Nephron (organoid): ENCODE measurements around the gene FAM72B.
"Not testable (repeated sequence)": the region's sequence is repeated elsewhere in the genome, so short reads cannot be mapped to it uniquely, and the experiment has no call there.

Experiments used
- H3K27ac Mint-ChIP-seq, 3 experiments: 2 replicates each; pipeline ENCODE4 v1.8.0; 2020; ENCODE audit warnings: mixed read lengths in 3 of 3, mild to moderate bottlenecking in 2 of 3, moderate library complexity in 1 of 3
- H3K27me3 Mint-ChIP-seq: 2 replicates; pipeline ENCODE4 v1.8.0; 2021; ENCODE audit warnings: low read depth, mild to moderate bottlenecking, moderate library complexity, mixed read lengths
- H3K36me3 Mint-ChIP-seq: 2 replicates; pipeline ENCODE4 v1.8.0; 2020; ENCODE audit warnings: low read depth, mixed read lengths
- H3K4me1 Mint-ChIP-seq: 2 replicates; pipeline ENCODE4 v1.8.0; 2020; ENCODE audit warnings: mixed read lengths
- H3K4me3 Mint-ChIP-seq, 3 experiments: 2 replicates each; pipeline ENCODE4 v1.8.0; 2020; ENCODE audit warnings: mild to moderate bottlenecking in 3 of 3, mixed read lengths in 3 of 3, moderate library complexity in 2 of 3
- H3K9me3 Mint-ChIP-seq: 2 replicates; pipeline ENCODE4 v1.8.0; 2020; ENCODE audit warnings: mixed read lengths

The FAM72B gene

DNA sequence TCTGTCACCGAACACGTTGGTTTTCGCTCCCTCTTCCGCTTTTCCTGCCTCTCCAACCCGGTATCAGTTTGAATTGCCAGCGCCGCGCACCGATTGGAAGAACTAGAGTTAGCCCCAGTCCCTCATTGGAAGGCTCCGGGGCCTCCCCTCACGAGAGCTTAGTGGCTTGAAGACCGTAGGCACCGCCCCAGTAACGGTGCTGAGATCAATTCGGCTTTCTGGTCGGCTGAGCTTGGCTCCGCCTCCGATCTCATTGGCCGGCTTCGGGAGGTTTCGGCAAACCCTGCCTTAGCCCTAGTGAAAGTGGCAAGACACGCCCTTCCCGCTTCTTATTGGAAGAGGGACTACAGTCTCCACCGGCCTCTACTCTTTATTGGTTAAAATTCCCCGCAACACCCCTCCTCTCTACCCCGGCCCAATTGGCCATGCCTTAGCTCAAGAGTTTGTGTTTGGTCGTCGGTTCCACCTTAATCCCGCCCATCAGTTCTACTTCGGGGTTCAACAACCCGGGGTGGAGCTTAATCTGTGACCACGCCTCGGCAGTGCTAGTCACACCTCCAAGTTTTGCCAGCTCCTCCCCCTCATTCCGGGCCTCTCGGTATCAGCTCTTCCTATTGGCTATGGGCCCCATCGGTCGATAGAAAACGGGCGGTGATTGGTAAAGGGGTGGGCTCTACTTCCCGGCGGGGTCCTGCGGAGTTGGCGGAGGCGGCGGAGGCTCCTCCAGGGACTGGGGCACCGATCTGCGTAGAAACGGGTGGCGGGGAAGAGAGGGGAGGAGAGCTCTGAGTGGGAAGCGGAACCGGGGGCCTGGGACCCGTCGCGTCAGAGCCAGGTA is at the start of gene FAM72B, which contains the start of gene SRGAP2C:
Gene FAM72B, minus strand, starts transcription at position 51 of the 838 bp plus-strand sequence. CDS start 851 bp downstream, outside the sequence.
Gene SRGAP2C, plus strand, starts transcription at position 686 of the 838 bp plus-strand sequence. CDS start 2,472 bp downstream, outside the sequence.
- H3K36me3 Mint-ChIP-seq, H3K9me3 Mint-ChIP-seq, H3K4me1 Mint-ChIP-seq, H3K27me3 Mint-ChIP-seq: not testable (repeated sequence)
- Mint-ChIP-seq H3K4me3 (peak within 1 kb of the TSS; percentile 87 to 95 (median 88)), H3K27ac (peak within 1 kb of the TSS; percentile 57 to 89 (median 75))

DNA sequence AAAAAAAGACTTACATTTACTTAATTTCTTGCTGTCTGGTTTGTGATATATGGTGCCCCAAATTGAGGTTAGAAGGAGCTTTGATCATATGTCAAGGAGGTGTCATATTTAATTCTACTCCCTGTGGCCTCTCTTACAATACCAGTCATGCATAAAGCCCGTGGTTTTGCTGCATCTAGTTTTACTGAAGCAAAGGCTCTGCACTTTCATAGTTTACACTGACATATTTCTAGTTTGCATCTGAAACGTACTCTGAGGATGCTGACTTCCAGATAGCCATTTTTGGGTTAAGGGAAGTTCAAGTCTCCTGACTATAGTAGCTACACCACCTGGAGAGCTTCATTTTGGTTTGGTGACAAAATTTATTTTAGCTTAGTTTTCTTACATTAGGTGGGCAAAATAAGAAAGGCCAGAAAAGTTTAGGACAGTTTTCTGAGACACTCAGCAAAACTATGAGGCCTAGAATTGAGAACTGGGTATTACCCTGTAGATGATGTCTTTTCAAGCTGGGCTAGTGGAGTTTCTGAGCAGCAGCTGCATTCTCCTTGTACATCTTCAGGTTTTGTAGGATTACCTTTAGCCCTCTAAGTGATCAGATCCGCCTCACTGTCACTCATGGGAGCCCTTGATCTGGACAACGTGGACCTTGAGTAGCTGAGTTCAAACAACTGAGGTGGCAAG is 48.4 kb upstream of the FAM72B start:
- not testable (repeated sequence) for H3K27me3 Mint-ChIP-seq, H3K36me3 Mint-ChIP-seq, H3K27ac Mint-ChIP-seq, H3K4me1 Mint-ChIP-seq, H3K9me3 Mint-ChIP-seq, H3K4me3 Mint-ChIP-seq

GRCh38 chr1:121230636-121231035 is 46.5 kb upstream of the FAM72B start:
- not testable (repeated sequence) for H3K27me3 Mint-ChIP-seq, H3K27ac Mint-ChIP-seq, H3K36me3 Mint-ChIP-seq, H3K4me1 Mint-ChIP-seq, H3K9me3 Mint-ChIP-seq, H3K4me3 Mint-ChIP-seq

- H3K4me3 Mint-ChIP-seq, H3K27me3 Mint-ChIP-seq, H3K4me1 Mint-ChIP-seq, H3K27ac Mint-ChIP-seq, H3K36me3 Mint-ChIP-seq, H3K9me3 Mint-ChIP-seq: not testable (repeated sequence)
These were observed 43.6 kb upstream of the FAM72B start for GRCh38 chr1:121227544-121228330.

DNA sequence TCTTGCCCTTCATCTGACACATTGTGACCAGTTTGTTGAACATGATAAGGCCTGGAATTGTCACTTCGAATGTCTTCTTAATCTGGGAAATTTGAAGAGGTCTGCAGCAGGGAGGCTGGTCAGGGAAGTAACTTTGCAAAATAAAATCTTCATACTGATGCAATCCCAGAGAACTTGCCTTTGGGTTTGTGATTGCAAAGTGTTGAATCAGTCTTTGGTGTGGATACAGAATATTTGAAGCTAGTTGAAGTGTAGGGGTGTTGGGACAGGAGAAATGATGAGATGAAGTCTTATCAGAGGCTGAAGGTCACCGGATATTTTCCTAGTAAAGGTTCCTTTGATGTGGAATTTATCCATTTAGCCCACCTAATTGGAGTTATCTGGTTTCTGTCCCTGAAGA is 42.8 kb upstream of the FAM72B start:
- not testable (repeated sequence) for H3K4me1 Mint-ChIP-seq, H3K4me3 Mint-ChIP-seq, H3K27me3 Mint-ChIP-seq, H3K27ac Mint-ChIP-seq, H3K36me3 Mint-ChIP-seq, H3K9me3 Mint-ChIP-seq

DNA sequence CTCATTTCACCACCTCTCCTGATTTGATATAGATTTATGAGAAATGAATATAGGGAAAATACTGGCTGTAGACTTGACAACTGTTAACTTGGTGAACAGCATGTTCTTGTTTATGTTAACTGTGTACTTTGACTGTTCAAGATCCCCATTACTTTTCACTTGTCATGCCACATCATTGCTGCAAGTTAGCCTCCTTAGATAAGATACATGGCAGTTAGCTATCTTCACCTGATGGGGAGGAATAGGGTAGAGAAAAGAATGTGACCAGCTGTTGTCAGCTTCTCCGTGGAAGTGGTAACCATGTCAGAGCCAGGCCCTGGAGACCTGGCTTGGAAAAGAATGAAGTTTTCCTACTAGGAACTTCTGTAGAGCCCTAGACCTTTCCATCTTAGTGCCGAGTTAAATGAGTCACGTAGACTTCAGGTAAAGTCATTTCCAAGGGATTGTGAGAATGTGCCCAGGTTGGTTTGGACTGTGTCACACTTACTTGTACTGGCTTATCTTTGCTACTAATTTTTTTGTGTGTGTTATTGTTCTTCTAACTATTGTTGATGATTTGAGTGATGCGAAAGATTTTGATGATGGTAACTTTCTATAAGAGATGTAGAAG is 42.3 kb upstream of the FAM72B start:
- H3K27ac Mint-ChIP-seq, H3K36me3 Mint-ChIP-seq, H3K27me3 Mint-ChIP-seq, H3K9me3 Mint-ChIP-seq, H3K4me1 Mint-ChIP-seq, H3K4me3 Mint-ChIP-seq: not testable (repeated sequence)

DNA sequence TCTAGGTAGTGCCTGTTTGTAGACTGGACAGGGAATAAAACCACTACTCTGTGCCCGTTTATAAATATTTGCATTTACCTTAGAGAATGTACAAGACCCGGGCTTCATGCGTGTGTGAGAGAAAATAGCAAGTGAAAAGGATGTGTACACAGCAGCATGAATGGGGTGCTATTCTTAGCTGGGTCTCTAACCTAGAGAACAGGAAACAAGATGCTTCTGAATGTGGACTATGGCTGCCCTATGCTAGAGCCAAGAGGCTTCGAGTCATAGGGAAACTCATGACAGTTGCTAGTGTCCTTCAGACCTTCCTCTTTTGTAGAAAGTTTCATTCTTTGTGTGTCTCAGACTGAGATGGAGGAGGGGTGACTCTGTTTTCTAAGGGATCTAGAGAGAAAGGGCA is 40.6 kb upstream of the FAM72B start:
- H3K4me3 Mint-ChIP-seq, H3K36me3 Mint-ChIP-seq, H3K27me3 Mint-ChIP-seq, H3K4me1 Mint-ChIP-seq, H3K27ac Mint-ChIP-seq, H3K9me3 Mint-ChIP-seq: not testable (repeated sequence)

DNA sequence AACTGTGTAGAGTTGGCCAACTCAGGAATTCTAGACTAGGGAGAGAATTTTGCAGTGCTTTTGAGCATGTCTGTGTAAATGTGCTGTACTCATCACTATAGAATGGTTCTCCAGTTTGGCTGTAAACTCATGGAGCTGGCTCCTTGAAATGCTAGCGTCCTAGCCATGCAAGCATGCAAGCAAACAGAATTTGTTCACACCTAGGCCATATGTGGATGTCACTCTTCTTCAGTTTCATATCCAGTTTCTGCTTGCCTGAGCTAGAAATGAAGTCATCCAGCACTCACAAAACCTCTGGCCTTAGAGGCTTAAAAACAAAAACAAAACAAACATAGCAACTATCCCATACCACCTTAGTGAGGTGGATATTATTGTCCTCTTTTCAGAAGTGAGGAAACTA is 37.6 kb upstream of the FAM72B start:
- not testable (repeated sequence) for H3K27ac Mint-ChIP-seq, H3K9me3 Mint-ChIP-seq, H3K4me3 Mint-ChIP-seq, H3K36me3 Mint-ChIP-seq, H3K27me3 Mint-ChIP-seq, H3K4me1 Mint-ChIP-seq

- H3K27me3 Mint-ChIP-seq, H3K4me1 Mint-ChIP-seq, H3K27ac Mint-ChIP-seq, H3K4me3 Mint-ChIP-seq, H3K9me3 Mint-ChIP-seq, H3K36me3 Mint-ChIP-seq: not testable (repeated sequence)
These were observed 32.5 kb upstream of the FAM72B start for GRCh38 chr1:121216676-121217075.

- H3K4me3 Mint-ChIP-seq, H3K36me3 Mint-ChIP-seq, H3K9me3 Mint-ChIP-seq, H3K27me3 Mint-ChIP-seq, H3K4me1 Mint-ChIP-seq, H3K27ac Mint-ChIP-seq: not testable (repeated sequence)
These were observed 31.7 kb upstream of the FAM72B start for GRCh38 chr1:121215699-121216417.

DNA sequence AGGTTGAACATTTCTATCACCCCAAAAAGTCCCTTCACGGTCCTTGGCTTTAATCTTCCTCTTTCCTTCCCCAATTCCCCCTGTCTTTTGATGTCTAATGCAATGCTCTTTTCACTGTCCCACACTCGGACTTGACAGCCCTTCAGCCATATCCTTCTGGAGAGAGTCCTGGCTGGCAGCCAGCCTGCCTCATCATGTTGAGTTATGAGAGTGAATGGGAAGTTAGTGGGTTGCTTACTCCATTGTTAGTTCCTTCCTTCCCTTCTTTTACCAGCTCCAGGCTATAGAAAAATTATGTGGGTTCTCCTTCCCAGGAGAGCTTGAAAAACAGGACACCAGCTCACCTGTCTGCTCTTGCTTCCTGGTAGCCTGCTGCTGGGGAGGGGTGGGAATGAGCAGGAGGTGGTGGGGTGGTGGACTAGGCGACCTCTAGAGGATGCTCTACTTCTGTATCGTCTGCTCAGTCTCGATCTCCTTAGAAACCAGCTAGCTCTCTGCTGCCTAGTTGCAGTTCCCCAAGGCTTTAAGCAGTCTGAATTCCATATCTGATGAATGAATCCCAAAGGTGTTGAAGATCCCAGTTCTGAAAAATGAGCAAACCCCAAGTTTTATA is 30.5 kb upstream of the FAM72B start:
- not testable (repeated sequence) for H3K27me3 Mint-ChIP-seq, H3K36me3 Mint-ChIP-seq, H3K27ac Mint-ChIP-seq, H3K4me1 Mint-ChIP-seq, H3K9me3 Mint-ChIP-seq, H3K4me3 Mint-ChIP-seq

GRCh38 chr1:121213491-121213890 is 29.4 kb upstream of the FAM72B start:
- not testable (repeated sequence) for H3K9me3 Mint-ChIP-seq, H3K4me1 Mint-ChIP-seq, H3K36me3 Mint-ChIP-seq, H3K27me3 Mint-ChIP-seq, H3K4me3 Mint-ChIP-seq, H3K27ac Mint-ChIP-seq

- not testable (repeated sequence) for H3K9me3 Mint-ChIP-seq, H3K36me3 Mint-ChIP-seq, H3K4me1 Mint-ChIP-seq, H3K27ac Mint-ChIP-seq, H3K27me3 Mint-ChIP-seq, H3K4me3 Mint-ChIP-seq
These were observed 26.6 kb upstream of the FAM72B start for GRCh38 chr1:121210778-121211177.

- not testable (repeated sequence) for H3K27ac Mint-ChIP-seq, H3K36me3 Mint-ChIP-seq, H3K9me3 Mint-ChIP-seq, H3K4me1 Mint-ChIP-seq, H3K27me3 Mint-ChIP-seq, H3K4me3 Mint-ChIP-seq
These were observed 24.2 kb upstream of the FAM72B start for GRCh38 chr1:121208375-121208774.
